GM19043 (cell line): ENCODE data around the gene SPIRE1.

Source experiments
- ATAC-seq: cut with Tn5 transposase; IDR thresholded peaks from one replicate; pipeline ENCODE4 v1.9.1; 2021; ENCODE audit warnings: low read depth; ENCODE audit not compliant: unreplicated experiment

SPIRE1 gene

DNA sequence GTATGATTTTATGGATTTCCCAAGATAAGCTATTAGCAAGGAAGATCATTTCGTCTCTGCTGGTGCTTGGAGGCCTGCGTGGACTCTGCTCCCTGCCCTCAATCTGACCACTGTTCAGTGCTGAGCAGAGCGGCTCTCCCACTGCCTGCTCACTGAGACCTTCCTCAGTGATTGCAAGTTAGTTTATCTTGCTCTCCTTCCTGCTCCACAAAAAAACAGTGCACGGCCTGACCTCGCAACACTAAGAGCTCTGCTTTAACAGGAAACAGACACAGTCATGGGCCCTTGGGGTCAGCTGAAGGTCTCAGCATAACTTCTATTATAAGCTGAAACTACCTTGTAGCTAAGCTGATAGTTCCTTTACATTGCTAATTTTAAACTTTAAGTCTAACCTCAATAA is 197.0 kb downstream of the SPIRE1 start:
- no peak for ATAC-seq

- ATAC-seq: no peak
Measured at GRCh38 chr18:12458771-12459170, 199.1 kb downstream of the SPIRE1 start.

DNA sequence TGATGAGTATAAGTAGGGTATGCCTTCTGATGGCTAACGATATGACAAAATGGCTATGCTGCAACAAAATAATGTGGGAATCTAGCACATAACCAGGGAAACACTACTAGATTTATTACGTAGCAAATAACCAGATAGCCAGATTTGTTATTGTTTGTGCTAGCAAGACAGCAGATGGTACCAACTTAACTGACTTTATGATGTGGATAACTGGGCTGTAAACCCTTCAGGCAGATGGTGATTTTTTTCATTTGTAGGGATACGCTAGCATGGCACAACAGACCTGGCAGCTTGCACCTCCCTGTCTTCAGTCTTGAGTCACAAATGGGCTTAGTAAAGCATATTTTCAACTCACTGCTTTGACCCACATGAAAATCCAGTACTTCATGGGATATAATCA is 201.5 kb downstream of the SPIRE1 start:
- no peak for ATAC-seq

DNA sequence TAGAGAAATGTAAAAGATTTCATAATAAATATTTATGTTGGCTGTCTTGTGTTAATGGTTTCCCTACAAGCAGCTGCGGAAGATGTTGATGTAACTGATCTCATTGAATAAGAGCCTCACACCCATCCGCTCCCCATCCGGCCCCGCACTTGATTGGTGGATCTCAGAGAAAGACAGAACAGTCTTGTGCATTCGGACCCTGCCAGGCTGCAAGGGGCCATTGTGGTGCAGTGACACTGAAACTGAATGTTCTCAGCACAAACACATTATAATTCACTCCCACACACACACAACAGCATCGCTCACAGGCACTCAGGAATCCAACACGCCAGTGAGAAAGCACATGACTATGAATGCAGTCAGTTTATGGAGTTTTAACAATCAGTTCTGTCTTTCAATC is 202.4 kb downstream of the SPIRE1 start:
- ATAC-seq: no peak

DNA sequence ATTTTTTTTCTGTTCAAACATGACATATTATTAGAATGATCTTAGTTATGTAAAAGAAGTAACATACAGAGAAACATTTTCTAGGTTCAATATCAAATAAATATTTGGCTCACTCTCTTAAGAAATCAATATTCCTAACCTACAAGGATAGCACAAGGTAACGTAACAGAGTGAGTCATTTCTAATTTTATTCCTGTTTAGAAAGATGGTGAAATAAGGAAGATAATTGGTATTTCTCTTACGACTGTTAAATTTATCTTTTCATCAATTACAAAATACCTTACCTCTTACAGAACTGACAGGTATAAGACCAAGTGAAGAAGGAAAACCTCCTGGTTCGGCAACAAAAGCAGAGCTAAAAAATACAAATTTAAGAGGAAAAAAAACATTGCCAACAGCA is 205.1 kb downstream of the SPIRE1 start:
- no peak for ATAC-seq

GRCh38 chr18:12451428-12451827 is 206.5 kb downstream of the SPIRE1 start:
- ATAC-seq: no peak

- ATAC-seq: no peak
Measured at GRCh38 chr18:12449051-12449785, 208.7 kb downstream of the SPIRE1 start.

DNA sequence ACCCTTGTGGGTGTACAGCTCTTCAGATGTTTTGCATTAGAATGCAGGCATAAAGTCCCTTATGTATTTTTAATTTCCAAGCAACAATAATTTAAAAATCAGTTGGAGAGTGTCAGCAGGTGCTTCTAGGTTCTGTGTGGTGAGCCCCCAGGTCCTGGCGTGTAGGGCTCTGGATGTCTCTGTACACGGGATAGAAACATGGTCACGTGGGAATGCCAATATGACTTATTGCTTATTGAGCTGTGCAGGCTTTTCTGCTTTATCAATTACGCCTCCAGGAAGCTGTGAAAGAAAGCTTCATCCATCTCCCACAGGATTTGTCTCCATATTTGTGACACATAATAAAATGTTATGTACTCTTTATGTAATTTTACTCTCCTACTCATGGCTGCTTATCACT is 212.4 kb downstream of the SPIRE1 start:
- ATAC-seq: no peak

DNA sequence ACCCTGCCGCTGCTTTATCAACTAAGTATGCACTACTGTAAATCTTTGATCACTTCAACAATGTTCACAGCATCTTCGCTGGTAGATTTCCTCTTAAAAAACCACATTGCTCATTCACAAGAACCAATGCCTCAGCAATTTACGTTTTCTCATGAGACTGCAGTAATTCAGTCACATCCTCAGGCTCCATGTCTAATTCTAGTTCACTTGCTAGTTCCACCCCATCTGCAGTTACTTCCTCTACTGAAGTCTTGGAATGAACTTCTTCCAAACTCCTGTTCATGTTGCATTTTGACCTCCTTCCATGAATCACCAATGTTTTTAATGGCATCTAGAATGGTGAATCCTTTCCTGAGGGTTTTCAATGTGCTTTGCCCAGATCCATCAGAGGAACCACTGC is 214.4 kb downstream of the SPIRE1 start:
- ATAC-seq: no peak

DNA sequence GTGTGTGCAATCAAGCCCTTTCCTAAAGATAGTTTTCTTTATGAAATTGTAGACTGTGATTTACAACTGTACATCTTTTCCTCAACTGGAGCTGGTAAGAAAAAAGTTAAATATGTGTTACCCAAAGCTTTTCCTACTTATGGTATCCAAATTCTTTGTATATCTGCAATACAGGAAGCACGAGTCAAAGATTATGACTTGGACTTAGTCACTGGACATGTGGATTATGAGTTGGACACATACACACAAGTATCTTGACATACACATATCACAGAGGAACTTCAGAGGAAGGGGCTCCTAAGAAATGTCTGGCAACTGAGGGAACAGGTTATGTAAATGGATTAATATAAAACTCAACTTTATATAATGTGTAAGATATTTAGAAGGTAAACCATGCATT is 215.0 kb downstream of the SPIRE1 start:
- no peak for ATAC-seq

GRCh38 chr18:12441475-12442034 is 216.4 kb downstream of the SPIRE1 start:
- ATAC-seq: no peak

DNA sequence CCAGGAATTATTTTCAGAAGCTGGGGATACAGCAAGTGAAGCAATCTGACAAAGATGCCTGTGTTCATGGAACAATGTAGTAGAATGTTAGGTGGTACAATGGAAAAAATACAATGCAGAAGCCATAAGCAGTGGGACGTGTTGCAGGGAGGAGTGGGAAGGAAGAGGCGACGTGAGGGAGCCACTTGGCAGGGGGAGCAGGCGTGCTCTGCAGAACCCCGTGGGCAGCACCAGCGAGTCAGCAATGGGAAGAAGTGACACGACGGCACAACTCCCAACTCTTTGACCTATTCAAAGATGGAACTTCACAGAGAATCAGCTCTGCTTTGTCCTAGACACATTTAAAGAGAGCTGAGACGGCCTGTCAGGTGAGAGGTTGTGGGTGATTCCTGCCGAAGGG is 219.7 kb downstream of the SPIRE1 start:
- ATAC-seq: no peak

- ATAC-seq: no peak
Measured at GRCh38 chr18:12435867-12436266, 222.0 kb downstream of the SPIRE1 start.

DNA sequence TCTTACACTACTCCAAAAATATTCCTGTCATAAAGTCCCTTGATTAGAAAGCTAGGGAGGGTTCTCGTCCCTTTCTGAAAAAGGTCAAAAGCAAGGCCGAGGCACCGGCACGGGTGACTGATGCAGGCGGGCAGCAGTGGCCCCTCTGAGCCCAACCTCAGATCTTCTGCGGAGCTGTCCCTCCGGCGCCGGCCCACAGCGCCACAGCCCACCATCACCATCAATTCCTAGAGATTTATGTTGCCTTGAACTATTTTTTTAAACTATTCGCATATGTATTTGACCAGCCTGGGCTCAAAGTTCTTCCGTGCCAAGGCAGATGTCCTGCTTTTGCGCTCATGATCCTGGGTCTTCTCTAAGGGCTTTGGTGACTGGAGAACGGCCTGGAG is 223.4 kb downstream of the SPIRE1 start:
- ATAC-seq: no peak

GRCh38 chr18:12433829-12434540 is 223.9 kb downstream of the SPIRE1 start:
- ATAC-seq: no peak

GRCh38 chr18:12432881-12433280 is 225.0 kb downstream of the SPIRE1 start:
- no peak for ATAC-seq

GRCh38 chr18:12432196-12432595 is 225.7 kb downstream of the SPIRE1 start:
- no peak for ATAC-seq

- no peak for ATAC-seq
Measured at GRCh38 chr18:12431561-12431960, 226.3 kb downstream of the SPIRE1 start.

DNA sequence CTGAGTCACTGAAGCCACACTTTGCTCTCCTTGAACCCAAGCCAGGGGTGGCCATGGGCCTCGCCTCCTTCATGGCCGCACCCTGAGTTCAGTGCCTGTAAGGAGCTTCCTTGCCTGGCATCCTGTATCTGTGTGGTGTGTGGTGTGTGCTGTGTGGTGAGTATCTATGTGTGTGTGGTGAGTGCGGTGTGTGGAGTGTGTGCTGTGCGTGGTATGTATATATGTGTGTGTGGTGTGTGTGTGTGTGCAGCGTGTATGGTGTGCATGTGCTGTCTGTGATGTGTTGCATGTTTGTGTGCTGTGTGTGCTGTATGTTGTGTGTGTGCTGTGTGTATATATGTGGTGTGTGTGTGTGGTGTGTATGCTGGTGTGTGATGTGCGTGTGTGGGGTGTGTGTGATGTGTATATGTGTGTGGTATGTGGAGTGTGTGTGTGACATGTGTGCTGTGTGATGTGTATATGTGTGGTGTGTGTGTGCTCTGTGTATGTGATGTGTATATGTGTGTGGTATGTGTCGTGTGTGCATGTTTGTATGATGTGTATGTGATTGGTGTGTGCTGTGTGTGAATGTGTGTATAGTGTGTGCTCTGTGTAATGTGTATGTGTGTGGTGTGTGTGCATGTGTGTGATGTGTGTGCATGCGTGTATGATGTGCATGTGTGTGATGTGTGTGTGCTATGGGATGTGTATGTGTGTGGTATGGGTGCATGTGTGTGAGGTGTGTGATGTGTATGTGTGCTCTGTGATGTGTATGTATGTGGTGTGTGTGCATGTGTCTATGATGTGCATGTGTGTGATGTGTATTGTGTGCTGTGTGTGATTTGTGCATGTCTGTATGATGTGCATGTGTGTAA is 227.5 kb downstream of the SPIRE1 start:
- no peak for ATAC-seq

- ATAC-seq: no peak
Measured at GRCh38 chr18:12429556-12429955, 228.4 kb downstream of the SPIRE1 start.

- no peak for ATAC-seq
Measured at GRCh38 chr18:12428923-12429322, 229.0 kb downstream of the SPIRE1 start.
